Fibroblast of pulmonary artery (primary cell): ENCODE data around the gene AGAP9.
A peak's percentile ranks its signal among the peaks of the same experiment; 100 is the strongest.
"Not testable (repeated sequence)": the region's sequence is repeated elsewhere in the genome, so short reads cannot be mapped to it uniquely, and the experiment has no call there.

ENCODE experiments used
- DNase-seq: peaks from one replicate; pipeline ENCODE4 v3.0.0-alpha.2; 2010; ENCODE audit warnings: low read depth
- H3K4me3 ChIP-seq: replicated peaks from 2 replicates; pipeline ENCODE4 v1.5.1; 2011; ENCODE audit warnings: low read depth, mild to moderate bottlenecking, control low read depth, low read length, moderate library complexity

The AGAP9 gene

DNA sequence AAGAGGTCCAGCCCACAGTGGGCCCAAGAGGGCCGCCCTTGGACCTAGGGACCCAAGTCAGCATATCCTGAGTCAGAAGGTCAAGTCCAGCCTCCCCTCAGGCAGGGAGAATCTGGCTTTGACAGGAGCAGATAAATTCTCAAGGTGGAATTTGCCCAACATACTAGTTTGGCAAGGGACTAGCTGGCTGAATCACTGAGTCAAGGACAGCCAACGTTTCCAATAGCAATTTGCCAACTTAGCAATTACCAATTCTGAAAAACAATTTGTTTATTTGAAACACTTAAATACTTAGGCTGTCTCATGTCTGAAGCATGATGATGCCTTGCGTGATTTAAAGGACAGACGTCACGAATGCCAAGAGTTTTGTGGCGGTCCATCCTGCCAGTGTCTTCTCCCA lies 29.2 kb downstream of the AGAP9 start:
- not testable (repeated sequence) for DNase-seq, H3K4me3 ChIP-seq

DNA sequence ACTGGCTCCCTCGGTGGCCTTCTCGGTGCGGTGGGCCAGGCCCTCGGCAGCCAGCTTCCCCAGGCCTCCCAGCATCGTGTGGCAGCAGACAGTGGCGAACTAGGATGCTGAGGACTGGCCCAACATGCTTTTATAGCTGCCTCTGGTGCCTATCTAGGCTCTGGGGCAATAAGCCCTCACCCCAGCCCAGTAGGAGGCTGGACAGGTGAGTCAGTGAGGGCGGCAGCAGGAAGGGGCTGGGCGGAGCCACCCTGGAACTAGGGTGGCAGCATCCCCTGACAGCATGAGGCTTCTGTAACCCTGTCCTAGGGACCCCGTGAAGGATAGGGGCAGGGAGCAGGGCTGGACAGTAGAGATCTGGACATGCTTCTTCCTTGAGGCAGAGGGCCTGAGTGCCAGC lies 31.8 kb downstream of the AGAP9 start, which contains the start of gene FAM25G:
TSS of gene FAM25G (minus strand) at position 101 of the 400 bp plus-strand sequence. CDS start at position 75, 26 bp downstream.
- not testable (repeated sequence) for H3K4me3 ChIP-seq, DNase-seq

DNA sequence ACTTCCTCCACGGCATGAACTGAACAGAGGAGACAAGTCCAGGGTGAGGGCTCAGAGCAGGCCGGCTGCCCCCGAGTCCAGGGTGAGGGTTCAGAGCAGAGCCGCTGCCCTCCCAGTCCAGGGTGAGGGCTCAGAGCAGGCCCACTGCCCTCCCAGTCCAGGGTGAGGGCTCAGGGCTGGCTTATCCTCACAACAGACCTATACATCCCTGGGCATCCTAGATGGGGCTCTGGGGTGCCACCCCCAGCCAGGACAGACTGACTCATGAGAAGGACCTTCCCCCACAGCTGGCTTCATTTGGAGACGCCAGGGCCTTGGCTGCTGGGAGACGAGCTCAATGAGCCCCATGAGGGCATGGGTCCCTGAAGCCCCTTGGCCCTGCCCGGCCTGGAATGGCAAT lies 33.8 kb downstream of the AGAP9 start:
- DNase-seq, H3K4me3 ChIP-seq: not testable (repeated sequence)

DNA sequence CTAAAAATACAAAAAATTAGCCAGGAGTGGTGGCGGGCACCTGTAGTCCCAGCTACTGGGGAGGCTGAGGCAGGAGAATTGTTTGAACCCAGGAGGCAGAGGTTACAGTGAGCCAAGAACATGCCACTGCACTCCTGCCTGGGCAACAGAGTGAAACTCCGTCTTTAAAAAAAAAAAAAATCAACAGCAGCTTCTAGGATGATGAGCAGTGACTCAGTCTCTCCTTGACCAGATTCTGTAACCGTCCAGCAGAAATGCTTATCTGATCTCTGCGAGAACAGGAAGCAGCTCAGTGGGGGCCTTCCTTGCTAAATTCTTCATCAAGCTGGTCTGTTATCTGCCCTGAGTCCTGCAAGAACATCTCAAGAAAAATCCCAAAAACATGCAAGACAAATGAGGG lies 37.5 kb downstream of the AGAP9 start:
- H3K4me3 ChIP-seq = not testable (repeated sequence)
- DNase-seq = peak; percentile 36

DNA sequence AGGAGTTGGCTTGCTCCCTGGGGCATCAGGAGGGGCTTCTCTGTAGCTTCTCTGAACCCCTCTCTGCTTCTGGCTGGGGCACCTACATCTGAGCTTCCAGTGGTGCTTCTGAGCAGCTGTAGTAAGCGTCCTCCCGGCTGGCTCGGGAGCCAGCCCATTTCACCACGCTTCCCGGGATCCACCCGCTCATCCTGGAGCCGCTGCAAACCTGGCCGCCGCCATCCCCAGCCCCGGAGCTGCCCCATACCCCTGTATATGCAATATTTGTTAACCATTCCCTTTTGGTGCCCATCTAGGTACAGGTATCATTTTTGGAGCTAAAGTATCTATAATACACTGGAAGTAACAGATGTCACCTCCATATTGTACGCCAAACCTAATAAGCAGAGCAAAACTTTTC lies 38.7 kb downstream of the AGAP9 start:
- not testable (repeated sequence) for DNase-seq, H3K4me3 ChIP-seq

DNA sequence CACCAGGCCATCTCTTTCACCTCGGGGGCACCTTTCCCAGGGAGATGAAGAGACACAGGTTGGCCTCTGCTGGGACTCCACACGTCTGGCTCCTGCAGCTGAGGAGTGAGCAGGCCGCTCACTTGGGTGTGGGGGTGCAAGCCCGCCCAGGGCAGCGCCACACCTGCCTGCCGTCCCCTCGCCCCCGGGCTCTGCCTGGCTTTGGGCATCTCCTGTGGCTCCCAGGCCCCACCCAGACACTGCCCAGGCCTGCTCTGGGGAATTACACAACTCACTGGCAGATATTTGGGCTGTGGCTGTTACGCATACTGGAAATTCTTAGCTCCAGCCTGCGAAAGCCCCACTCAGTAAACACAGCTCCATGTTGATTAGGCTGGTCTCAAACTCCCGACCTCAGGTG lies 39.5 kb downstream of the AGAP9 start, which contains the start of gene ANXA8:
TSS of gene ANXA8 (minus strand) at position 193 of the 400 bp plus-strand sequence. CDS start at position 11, 182 bp downstream.
- DNase-seq, H3K4me3 ChIP-seq: not testable (repeated sequence)

DNA sequence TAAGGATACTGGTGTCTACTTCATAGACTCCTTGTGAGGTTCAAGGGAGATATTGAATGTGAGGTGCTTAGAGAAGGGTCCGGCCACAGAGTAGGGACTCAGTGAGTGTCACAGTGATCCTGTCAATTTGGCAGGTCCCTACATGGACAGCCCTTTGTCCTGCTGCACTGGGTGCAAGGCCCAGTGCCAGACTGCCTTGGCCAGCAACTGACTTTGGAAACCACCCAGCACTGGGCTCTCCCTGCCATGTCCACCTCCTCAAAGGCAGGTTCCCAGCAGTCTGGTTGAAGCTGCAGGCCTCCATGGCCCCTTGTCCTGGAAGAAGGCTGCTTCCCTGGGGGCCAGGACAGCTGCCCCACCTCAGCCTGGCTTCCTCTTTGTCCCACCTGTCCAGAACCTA lies 41.1 kb downstream of the AGAP9 start:
- H3K4me3 ChIP-seq, DNase-seq: not testable (repeated sequence)

DNA sequence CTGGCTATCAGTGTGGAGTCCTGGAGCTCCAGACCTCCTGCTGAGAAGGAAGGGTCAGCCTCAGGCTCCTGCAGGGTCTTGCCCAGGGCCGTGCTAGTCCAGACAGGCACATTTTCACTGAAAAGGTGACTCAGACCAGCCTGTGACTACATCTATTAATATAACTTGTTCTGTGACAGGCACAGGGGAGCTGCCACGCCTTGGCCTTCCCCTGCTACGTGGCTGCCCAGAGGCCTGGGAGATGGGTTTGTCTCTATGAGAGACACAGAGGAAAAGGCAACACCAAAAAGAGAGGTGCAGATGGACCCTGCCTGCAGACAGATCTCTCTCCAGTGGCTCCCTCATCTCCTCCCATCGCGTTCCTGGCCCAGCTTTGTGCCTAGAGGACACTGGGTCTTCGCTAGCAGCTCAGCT lies 41.7 kb downstream of the AGAP9 start:
- H3K4me3 ChIP-seq, DNase-seq: not testable (repeated sequence)

DNA sequence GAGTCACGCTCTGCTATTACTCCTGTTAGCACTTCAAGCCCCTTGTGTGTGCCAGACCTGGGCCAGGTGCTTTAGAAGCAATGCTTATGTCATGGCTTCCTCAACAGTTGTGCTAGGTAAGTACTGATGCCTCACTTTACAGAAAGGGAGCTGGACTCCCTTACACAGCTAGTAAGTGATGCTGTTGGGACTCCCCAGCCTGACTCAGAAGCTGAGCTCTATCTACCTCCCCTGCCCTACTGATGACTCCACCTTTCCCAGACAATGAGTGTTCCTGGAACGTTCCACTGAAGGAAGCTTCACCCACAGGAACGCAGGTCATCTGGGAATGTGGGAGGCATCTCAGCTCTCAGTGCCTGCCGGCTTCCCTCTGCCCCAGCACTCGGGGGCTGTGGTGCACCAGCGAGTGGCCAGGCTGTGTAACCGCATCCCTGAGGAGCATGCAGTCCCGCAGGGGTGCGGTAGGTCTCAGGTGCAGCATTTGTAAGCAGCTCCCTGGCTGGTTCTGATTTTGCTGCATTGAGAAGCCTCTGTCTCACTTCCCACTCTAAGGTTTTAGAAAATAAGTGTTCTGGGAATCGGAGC lies 42.2 kb downstream of the AGAP9 start:
- H3K4me3 ChIP-seq = not testable (repeated sequence)
- peak; percentile 45 for DNase-seq

DNA sequence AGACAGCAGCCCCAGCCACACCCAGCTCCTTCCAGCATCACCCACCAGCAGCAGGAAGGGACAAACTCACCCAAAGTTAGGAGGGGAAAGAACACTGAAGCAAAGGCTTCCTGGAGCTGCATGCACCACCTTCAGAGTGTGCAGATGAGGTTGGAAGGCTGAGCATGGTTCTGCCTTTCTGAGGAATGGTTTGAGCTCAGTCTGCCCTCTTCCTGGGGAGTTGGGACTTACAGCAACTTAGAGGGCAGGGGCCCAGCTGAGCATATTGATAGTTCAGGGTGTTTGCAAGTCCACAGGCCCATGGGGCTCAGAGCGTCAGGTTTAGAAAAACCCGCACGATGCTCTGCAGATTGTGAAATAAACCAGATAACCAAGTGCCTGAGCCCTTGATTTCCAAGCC lies 43.3 kb downstream of the AGAP9 start:
- not testable (repeated sequence) for DNase-seq

DNA sequence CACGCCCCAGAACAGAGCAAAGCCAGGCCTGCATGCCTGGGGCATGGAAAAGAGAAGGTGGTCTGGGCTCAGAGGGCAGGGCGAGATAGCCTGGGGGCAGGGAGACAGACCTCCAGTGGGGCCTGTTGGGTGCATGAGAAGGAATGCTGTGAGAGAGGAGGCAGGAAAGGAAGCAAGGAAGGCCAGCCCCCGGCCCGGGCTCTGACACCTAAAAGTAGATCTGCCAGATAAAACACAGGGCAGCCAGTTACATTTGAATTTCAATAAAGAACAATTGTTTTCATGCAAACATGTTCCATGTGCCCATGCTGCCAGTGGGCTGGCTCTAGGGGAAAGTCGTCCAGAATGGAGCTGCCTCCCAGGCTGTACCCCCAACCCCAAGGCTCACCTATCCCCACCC lies 45.3 kb downstream of the AGAP9 start:
- not testable (repeated sequence) for H3K4me3 ChIP-seq, DNase-seq

More for the DNA sequence above, 43.3 kb downstream of the AGAP9 start:
- not testable (repeated sequence) for H3K4me3 ChIP-seq

DNA sequence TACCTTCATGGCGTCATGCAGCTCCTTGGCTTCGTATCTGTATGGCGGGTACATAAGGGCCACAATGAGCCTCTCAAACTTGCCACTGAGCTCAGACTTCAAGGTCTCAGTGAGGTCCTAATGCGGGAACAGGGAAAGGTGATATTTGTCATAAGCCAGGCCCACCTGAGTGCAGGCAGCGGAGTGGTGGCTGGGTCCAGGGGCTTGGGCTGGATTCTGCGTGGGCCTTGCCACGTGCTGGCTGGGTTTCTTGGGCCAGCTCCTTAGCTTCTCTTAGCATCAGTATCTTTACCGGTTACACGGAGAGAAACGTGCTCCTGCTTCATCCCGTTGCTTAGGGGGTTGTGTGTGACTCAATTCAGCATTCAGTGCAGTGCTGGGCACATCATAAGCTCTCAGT lies 46.4 kb downstream of the AGAP9 start:
- DNase-seq = not testable (repeated sequence)

DNA sequence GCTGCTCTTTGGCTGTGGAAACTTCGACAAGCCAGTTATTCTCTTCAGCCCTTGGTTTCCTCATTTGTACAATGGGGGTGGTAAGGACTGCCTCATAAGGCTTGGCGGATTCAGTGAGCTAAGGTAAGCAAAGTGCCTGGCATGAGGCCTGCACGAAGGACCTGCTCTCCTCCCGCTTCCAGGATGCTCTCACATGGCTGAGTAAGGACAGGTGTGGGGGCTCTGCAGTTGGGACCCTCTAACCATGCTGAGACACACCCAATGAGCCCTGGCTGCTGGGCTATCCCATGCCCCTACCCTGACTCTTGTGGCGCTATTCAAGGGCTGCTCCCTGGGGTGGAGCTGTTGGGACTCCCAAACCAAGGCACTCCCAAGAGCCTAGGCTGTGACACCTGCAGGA lies 48.3 kb downstream of the AGAP9 start:
- DNase-seq, H3K4me3 ChIP-seq: not testable (repeated sequence)

More for the DNA sequence above, 46.4 kb downstream of the AGAP9 start:
- H3K4me3 ChIP-seq = not testable (repeated sequence)

DNA sequence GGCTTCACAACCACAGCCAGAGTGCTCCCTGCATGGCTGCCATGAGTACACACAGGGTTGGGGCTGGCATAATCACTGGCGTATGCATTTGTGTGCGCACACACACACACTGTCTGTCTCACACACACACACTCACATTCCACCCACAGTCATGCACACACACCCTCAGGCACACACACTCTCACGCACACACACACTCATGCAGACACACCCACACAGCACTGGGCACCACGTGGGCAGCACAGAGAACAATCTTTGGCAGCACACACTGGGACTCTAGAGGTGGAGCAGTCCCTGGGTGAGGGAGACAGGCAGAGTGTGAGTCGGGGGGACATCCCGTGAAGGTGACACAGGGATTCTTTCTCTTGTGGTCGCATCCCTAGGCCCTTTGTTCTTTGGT lies 49.9 kb downstream of the AGAP9 start:
- not testable (repeated sequence) for DNase-seq, H3K4me3 ChIP-seq

DNA sequence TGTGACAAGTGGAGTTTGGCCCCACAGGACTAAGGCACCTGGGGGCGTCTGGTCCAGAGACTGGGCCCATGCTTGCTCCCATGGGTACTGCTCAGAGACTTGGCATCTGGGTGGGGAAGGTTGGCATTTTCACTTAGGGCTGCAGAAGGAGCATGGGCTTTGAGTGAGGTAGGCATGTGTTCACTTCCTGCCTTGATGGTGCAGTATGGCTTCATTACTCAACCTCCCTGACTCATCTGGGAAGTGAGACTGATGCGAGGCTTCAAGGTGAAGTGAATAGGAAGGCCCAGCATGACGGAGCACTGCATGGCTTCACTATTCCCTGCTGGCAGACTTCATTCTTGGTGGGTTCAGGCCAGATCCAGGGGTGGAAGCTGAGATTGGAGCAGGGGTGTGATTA lies 50.8 kb downstream of the AGAP9 start:
- not testable (repeated sequence) for DNase-seq, H3K4me3 ChIP-seq

DNA sequence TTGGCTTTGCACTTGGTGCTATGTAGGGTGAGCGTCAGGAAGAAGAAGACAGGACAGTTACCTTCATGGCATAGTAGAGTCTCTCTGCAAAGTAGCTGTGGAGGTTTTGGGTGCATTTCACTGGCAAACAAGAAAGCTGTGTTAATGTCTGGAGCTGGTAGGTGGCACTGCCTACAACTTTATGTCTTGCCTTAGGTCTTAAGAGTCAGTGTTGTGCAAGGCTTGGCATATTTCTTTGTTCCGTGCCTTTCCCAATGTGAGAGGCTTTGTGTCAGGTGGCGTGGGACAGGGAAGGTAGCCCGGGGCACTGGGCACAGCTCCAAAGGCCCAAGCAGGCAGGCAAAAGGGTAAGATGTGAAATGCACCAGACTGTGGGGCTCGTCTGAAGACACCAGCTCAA lies 51.4 kb downstream of the AGAP9 start:
- H3K4me3 ChIP-seq = not testable (repeated sequence)

DNA sequence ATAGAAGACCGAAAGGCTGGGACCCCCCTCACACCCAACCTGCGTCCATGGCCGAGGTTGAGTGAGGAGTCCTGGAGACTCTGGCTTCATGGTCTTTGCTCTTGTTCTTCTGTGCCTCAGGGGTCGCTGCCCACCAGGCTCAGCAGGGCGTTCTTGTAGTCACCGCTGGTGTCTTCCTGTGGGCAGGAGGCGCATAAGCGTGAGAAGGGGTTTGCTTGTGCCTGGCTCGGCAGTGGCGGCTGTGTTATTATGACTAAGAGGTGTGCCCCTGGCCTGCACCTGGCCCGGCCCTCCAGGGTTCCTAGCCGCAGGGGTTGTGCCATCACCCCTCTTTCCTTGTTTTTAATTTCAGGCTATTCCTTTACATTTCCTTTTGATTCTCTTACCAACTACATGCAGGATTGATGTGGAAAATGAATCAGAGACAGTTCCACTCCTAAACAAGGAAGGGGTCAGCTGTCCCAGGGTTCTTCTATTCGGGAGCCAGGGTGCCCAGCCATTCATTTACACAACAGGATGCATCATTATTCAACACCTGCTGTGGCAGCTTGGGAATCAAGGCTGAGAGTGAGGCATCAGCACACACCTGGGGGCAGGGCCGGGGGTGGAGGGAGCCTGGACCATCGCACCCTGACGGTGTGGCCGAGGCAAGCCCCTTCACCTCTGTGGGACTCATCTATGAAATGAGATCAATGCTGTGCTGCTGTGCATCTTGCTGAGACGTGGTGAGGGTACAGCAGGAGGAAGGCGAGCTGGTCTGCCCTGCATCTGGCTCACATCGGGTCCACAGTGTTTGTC lies 54.5 kb downstream of the AGAP9 start:
- DNase-seq, H3K4me3 ChIP-seq: not testable (repeated sequence)

More for the DNA sequence above, 51.4 kb downstream of the AGAP9 start:
- not testable (repeated sequence) for DNase-seq

DNA sequence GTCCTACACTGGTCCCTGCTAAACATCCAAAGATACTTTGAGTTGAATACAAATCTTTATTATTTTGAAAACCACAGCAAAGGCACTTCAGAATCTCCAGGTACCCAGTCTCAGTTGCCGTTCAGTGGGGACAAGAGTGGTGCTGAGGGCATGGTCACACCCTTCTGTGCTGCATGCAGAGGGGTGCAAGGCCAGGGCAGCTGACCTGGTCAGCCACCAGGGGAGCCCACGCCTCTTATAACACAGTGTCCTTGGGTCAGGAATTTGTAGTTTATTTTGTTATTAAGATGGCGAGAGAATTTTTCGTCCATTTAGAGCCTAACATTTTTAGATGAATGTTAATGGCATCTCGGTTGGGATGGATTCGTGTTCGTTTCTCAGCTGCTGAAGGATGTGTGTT lies 55.5 kb downstream of the AGAP9 start:
- not testable (repeated sequence) for DNase-seq, H3K4me3 ChIP-seq

DNA sequence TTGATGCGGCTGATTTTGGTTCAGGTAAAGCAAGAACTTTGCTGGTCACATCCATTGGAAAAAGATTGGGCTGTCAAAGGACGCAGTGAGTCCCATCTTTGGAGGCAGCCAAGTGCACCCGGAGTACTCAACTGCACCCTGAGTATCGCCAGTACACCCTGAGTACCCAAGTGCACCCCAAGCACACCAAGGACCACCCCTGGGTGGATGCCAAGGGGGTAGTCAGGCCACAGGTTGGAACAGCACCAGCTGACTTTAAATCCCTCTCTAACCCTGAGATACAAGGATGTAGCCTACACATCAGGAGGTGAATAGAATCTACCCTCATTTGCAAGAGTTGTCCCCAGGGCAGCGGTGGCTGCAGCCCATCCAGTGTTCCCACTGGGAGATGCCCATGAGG lies 56.0 kb downstream of the AGAP9 start:
- not testable (repeated sequence) for H3K4me3 ChIP-seq, DNase-seq
